Neural crest cell (in vitro differentiated cells): ENCODE measurements around the gene GNG2. TPM values are rescaled to one million over a fixed set of nuclear protein-coding genes. Genes with fewer than 3 reads are reported as not detected.

Experiments used
- DNase-seq: peaks from one replicate; pipeline ENCODE4 v3.0.0; 2021; ENCODE audit warnings: low read depth, mixed read lengths, low spot score
- H3K27ac Mint-ChIP-seq: one replicate; pipeline ENCODE4 v1.8.0; 2021; ENCODE audit warnings: mild to moderate bottlenecking, mixed read lengths; ENCODE audit not compliant: unreplicated experiment
- H3K27me3 Mint-ChIP-seq: 2 replicates; pipeline ENCODE4 v1.8.0; 2021; ENCODE audit warnings: low read depth, mild to moderate bottlenecking, mixed read lengths
- H3K36me3 Mint-ChIP-seq: 2 replicates; pipeline ENCODE4 v1.8.0; 2021; ENCODE audit warnings: low read depth, mild to moderate bottlenecking, mixed read lengths
- H3K4me1 Mint-ChIP-seq: 2 replicates; pipeline ENCODE4 v1.8.0; 2021; ENCODE audit warnings: mixed read lengths
- H3K4me3 Mint-ChIP-seq: one replicate; pipeline ENCODE4 v1.8.0; 2021; ENCODE audit warnings: mild to moderate bottlenecking, mixed read lengths
- H3K9me3 Mint-ChIP-seq: 2 replicates; pipeline ENCODE4 v1.8.0; 2021; ENCODE audit warnings: mixed read lengths
- CTCF ChIP-seq: fragments of 200-600 bp; sonication (generic); conservative IDR thresholded peaks from 2 replicates; pipeline ENCODE4 v1.5.0; 2021; ENCODE audit warnings: antibody characterized with exemption, mild to moderate bottlenecking
- long read RNA-seq: library from polyadenylated mRNA; unstranded; transcript quantifications from one replicate; pipeline ENCODE4 v2.0.0, GENCODE V29; 2020
- total RNA-seq: library from RNA; stranded (reverse); gene quantifications from 2 replicates; pipeline ENCODE4 v1.2.1, GENCODE V29; 2021

Gene GNG2
- total RNA-seq, result 163 and 174 TPM in 2 replicates
- long read RNA-seq, transcript GNG2-213 (4 exons, 2,125 nt), result major isoform, 94 of 158 reads
- long read RNA-seq, transcript GNG2-201 (3 exons, 3,729 nt), result minor isoform, 6 of 158 reads
- long read RNA-seq, partial matches to known transcripts, result 0 of 158 reads
- long read RNA-seq, other reads (novel, unspliced or antisense), result 52 of 158 reads

DNA sequence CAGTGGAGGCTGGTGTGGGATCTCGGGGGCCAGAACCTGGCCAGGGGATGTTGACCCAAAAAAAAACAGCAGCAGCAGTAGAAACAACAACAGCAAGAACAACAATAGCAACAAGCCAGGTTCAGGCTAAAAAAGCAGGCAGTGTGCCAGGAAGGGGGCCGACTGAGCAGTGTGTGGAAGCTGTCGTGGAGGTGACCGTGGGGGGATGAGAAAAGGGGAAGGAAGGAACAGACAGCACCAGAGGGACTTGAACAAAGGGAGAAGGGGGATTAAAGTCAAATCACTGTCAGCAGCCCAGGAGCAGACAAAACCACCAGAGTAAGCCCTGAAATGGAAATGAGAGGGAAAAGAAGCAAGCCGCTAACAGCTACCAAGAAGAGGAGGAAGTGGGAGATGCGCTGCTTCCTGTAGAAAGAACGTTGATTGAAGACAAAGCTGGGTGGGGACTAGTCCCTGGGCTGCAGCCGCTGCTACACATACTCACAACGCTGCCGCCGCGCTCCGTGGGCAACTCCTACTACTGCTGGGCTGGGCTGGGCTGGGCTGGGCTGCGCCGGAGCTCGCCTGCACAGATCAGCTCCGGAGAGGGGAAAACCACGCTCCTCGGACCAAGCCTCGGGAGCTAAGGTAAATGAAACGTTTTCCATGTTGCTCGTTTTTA is at the start of gene GNG2:
Gene GNG2 (plus strand): TSS at position 449 of the 661 bp plus-strand sequence. CDS start 90,067 bp downstream, outside the sequence.
- peak within 1 kb of the TSS; percentile 96 for H3K4me3 Mint-ChIP-seq
- H3K27ac Mint-ChIP-seq, result peak within 1 kb of the TSS; percentile 98
- no peak for TF ChIP-seq CTCF
- peaks cover 45% of the 10 kb centered on the region for H3K4me1 Mint-ChIP-seq
- peaks cover 2% of the 10 kb centered on the region for H3K9me3 Mint-ChIP-seq
- peak; percentile 57 for DNase-seq
- peaks cover 4% of the 10 kb centered on the region for H3K36me3 Mint-ChIP-seq
- H3K27me3 Mint-ChIP-seq, result no peaks in the 10 kb centered on the region

DNA sequence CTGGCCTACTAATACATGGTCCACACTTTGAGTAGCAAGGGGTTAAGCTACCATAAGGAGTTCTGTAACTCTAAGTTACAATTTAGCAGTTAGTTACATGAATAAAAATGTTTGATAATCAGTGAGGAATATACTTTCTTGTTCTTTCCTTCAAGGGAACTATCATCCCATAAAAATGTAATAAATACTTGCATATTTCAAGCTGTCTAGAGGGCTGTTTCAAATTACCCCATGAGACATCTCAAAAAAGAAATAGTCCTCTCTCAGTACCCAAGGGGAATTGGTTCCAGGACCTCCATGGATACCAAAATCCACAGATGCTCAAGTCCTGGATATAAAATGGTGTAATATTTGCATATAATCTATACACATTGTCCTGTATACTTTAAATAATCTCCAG is 48.7 kb upstream of the GNG2 start:
- TF ChIP-seq CTCF, result no peak
- H3K36me3 Mint-ChIP-seq, result no peaks in the 10 kb centered on the region
- H3K4me3 Mint-ChIP-seq, result no peak overlapping the region
- peaks cover 3% of the 10 kb centered on the region for H3K9me3 Mint-ChIP-seq
- H3K27me3 Mint-ChIP-seq, result no peaks in the 10 kb centered on the region
- no peak overlapping the region for H3K27ac Mint-ChIP-seq
- no peak for DNase-seq
- peaks cover 5% of the 10 kb centered on the region for H3K4me1 Mint-ChIP-seq

DNA sequence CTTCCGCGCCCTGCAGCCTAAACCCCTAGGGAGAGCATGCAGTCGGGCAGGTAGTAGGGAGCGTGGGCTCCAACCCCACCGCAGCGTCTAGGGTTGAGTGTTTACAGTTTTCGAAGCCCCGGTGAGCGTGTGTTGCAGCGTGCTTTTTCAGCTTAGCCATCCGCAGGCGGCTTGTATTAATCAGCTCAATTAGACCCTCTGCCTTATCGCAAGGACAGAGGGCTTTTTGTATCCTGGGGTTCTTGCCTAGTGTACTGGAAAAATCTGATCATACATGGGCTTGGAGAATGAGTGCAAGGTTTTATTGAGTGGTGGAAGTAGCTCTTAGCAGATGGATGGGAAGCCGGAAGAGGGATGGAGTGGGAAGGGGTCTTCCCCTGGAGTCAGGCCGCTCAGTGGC is 44.4 kb upstream of the GNG2 start:
- no peaks in the 10 kb centered on the region for H3K36me3 Mint-ChIP-seq

GRCh38 chr14:51817326-51817725 is 43.1 kb upstream of the GNG2 start:
- H3K27me3 Mint-ChIP-seq, result no peaks in the 10 kb centered on the region
- H3K9me3 Mint-ChIP-seq, result no peaks in the 10 kb centered on the region
- H3K4me1 Mint-ChIP-seq, result peaks cover 5% of the 10 kb centered on the region
- no peak overlapping the region for H3K27ac Mint-ChIP-seq
- no peaks in the 10 kb centered on the region for H3K36me3 Mint-ChIP-seq
- TF ChIP-seq CTCF, result no peak
- H3K4me3 Mint-ChIP-seq, result no peak overlapping the region
- DNase-seq, result no peak

More for the DNA sequence above, 44.4 kb upstream of the GNG2 start:
- no peak for DNase-seq
- Mint-ChIP-seq H3K27me3 (no peaks in the 10 kb centered on the region), H3K4me1 (peaks cover 5% of the 10 kb centered on the region), H3K4me3 (no peak overlapping the region), H3K27ac (no peak overlapping the region), H3K9me3 (no peaks in the 10 kb centered on the region)
- no peak for TF ChIP-seq CTCF

GRCh38 chr14:51818748-51819380 is 41.5 kb upstream of the GNG2 start:
- no peak overlapping the region for H3K4me3 Mint-ChIP-seq
- TF ChIP-seq CTCF, result no peak
- H3K27ac Mint-ChIP-seq, result no peak overlapping the region
- peaks cover 5% of the 10 kb centered on the region for H3K4me1 Mint-ChIP-seq
- no peak for DNase-seq
- H3K27me3 Mint-ChIP-seq, result no peaks in the 10 kb centered on the region
- no peaks in the 10 kb centered on the region for H3K9me3 Mint-ChIP-seq
- H3K36me3 Mint-ChIP-seq, result no peaks in the 10 kb centered on the region
